ENCODE results near the gene TXNDC9.
"Not testable (repeated sequence)": the region's sequence is repeated elsewhere in the genome, so short reads cannot be mapped to it uniquely, and the experiment has no call there.

- TF ChIP-seq, protein P1, sequence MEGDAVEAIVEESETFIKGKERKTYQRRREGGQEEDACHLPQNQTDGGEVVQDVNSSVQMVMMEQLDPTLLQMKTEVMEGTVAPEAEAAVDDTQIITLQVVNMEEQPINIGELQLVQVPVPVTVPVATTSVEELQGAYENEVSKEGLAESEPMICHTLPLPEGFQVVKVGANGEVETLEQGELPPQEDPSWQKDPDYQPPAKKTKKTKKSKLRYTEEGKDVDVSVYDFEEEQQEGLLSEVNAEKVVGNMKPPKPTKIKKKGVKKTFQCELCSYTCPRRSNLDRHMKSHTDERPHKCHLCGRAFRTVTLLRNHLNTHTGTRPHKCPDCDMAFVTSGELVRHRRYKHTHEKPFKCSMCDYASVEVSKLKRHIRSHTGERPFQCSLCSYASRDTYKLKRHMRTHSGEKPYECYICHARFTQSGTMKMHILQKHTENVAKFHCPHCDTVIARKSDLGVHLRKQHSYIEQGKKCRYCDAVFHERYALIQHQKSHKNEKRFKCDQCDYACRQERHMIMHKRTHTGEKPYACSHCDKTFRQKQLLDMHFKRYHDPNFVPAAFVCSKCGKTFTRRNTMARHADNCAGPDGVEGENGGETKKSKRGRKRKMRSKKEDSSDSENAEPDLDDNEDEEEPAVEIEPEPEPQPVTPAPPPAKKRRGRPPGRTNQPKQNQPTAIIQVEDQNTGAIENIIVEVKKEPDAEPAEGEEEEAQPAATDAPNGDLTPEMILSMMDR (IDR thresholded peaks at IDR 0.05) = not testable (repeated sequence)
- not testable (repeated sequence) for TF ChIP-seq EP300 (IDR thresholded peaks at IDR 0.05; ENCODE audit: low read depth)
These were observed 9.3 kb upstream of the TXNDC9 start for GRCh38 chr2:99345446-99345845.
